HG02973 (cell line): Measurements from ENCODE around the gene WFS1.

Experiments
- ATAC-seq: cut with Tn5 transposase; IDR thresholded peaks from one replicate; pipeline ENCODE4 v1.9.1; 2021; ENCODE audit warnings: moderate library complexity; ENCODE audit not compliant: unreplicated experiment

Gene WFS1

DNA sequence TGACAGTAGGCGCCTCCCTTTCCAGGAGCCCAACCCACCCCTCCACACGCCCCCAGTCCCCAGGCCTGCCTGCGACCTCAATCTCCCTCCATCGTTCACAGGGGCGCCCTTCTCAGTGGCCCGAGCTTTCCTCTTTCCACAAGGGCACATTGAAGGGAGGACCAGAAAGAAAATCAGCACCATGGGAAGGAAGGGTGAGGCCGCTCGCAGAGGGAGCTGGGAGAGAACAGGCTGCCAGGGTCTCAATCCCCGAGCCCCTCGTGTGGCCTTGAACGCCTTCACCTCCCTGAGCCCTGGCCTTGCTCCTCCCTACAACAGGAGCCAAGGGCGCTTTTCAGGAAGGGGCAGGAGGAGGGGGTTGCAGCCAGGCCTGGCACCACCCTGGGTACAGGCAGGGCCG lies 66.5 kb downstream of the WFS1 start:
- no peak for ATAC-seq

DNA sequence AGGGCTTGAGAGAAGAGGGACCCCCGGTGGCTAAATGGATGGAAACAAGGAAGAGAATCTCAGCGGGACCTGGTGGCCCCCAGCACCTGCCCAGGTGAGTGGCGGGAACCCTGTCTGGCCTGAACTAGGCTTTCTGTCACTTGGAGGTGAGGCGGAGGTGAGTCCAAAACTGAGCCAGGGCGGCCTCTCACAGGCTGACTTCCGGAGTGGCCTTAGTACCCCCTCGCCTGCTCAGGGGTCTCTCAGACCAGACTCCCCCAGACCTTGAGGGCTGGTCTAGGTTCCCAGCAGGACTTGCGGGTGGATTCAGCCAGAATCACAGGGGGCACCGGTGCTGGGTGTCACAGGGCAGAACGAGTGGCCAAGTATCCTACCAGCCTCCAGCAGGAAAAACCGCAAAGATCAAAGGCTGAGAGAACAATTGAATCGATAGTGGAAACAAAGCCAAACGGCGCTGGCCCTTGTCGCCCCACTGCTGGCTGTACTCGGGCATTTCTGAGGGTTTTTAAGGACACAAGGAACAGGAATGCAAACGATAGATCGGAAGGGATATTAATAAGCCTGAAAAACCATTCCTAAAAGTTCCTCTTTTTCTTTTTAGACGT lies 67.8 kb downstream of the WFS1 start:
- ATAC-seq, result no peak

DNA sequence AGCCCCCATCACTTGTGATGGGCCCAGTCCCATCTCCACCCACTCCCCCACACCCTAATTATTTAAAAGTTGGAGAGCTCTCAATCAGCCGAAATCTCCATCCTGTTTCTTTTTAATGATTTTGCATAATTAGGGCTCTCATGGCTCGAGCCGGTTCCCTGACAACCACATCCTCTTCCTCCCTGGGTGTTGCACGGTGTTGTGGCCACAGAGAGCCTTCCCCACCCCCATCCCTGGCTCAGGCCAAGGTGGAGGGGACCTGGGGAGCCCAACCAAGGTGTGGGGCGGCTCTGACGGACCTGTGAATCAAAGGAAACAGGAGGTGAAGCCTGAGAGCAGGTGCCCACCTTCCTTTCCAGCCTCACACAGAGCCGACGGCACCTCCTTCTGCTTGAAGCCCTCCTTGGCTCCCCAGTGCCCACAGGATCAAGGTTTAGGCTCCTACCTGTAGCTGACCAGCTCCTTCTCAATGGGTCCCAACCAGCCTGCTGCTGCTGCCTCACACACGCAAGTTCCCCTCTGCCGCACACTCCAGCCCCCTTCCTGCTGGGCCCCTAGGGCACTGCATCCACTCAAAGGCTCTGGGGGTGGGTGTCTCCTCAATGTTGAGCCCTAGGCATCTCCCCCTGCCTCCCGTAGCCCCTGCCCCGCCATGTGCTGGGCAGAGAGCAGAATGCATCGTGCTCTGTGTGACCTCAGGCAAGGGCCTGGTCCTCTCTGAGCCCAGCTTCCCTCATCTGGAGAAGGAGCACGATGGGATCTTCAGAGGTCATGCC lies 68.7 kb downstream of the WFS1 start:
- no peak for ATAC-seq

- no peak for ATAC-seq
Measured at GRCh38 chr4:6338951-6339817, 69.5 kb downstream of the WFS1 start.

- no peak for ATAC-seq
Measured at GRCh38 chr4:6339818-6340445, 70.3 kb downstream of the WFS1 start.

DNA sequence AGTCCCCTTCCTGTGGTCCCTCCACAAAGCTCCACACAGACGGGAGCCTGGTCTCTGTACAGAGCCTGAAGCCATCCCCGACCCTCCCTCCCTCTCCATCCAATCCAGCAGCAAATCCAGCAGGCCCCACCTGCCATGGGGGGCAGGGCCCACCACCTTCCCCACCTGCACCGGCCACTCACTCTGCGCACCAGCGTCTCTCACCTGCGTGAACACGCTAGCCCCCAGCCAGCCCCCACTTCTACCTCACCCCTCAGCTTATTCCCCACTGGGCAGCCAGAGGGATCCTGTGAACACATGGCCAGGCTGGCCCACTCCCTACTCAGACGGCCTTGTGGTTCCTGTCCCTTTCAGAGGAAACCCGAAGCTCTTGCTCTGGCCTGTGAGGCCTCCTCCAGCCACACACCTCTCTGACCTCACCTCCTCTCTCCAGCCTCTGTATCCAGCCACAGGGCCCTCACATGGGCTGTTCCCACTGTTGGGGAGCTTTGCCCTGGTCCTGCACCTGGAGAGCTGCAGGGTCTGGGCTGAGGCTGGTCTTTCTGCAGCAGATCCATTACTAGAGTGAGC lies 70.9 kb downstream of the WFS1 start:
- no peak for ATAC-seq

GRCh38 chr4:6341696-6342095 lies 72.0 kb downstream of the WFS1 start:
- no peak for ATAC-seq

GRCh38 chr4:6342530-6343293 lies 73.1 kb downstream of the WFS1 start:
- no peak for ATAC-seq

DNA sequence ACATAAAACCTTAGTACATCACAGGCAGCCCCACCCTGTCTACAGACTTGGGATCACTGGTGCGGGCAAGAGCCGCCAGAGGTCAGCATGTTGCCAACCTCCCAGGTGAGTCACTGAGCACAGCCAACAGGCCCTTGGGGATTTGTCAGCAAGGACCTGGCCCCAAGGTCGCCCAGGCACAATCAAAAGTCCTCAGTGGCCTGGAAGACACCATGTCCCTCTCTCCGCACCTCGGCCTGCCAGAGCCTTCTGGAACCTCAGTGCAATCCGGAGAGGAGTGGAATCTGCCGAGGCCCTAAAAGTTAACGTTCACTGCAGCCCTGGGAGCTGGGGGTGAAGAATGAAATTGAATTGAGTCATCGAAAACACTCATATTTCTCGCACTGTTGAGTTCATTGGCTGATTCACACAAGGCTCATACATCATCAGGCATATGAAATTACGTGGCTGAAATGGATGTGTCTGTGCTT lies 74.3 kb downstream of the WFS1 start:
- ATAC-seq, result no peak

DNA sequence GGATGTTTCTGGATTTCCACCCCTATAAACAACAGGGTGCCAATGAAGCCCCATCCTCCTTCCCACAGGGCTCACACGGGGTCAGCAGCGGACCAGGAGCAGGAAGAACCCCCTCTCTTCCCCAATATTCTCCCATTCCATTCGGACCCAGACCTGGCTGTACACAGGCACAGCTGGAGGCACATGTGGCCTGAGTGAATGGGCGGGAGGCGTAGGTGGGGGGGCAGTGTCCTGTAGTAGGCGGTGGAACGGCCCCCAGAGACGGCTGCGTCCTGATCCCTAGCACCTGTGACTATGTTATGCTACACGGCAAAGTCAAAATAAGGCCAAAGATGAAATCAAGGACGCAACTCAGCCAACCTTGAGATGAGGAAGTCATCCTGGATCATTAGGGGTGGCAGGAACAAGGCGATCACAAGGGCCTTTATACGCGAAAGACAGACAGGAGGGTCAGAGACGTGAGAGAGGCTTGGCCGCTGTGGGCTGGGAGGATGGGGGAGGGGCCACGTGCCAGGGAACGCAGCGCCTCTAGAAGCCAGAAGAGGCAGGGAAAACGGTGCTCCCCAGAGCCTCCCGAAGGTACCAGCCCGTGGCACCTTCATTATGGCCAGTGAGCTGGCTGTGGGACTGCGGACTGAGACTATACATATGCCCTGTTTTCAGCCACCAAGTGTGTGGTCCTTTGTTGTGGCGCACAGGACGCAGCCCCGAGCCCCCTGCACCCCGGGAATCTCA lies 75.6 kb downstream of the WFS1 start:
- no peak for ATAC-seq

- no peak for ATAC-seq
Measured at GRCh38 chr4:6345866-6346265, 76.2 kb downstream of the WFS1 start.

DNA sequence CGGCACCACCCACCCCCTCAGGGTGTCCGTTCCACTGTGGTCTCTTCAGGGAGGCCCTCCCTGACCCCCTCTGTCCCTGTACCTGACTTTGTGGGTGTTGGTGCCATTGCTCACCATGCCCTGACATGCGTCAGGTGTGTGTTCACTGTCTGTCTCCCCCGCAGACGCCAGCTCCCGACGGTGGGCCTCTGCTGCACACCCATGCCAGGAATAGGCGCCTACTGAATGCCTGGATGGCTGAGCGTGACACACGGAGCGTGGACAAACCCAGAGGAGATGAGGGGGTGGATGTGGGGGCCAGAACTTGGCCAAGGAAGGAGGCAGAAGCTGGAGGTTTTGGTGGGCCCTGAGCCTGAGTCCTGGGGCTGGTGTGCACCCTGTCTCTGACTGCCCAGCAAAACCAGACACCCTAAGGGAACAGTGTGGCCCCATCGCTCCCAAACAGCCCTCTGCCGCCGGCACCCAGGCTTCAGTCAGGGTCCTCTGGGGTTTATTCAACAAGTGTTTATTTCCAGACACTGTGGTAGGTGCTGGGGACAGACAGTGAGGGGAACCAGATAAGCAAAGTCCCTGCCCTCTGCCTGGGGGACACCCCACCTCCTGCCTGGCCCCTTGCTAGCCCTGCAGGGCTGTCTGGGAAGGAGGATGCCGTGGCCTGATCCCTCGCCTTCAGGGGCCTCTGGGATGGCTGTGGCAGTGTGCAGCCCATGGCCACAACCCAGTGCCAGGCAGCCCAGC lies 76.9 kb downstream of the WFS1 start:
- no peak for ATAC-seq

- no peak for ATAC-seq
Measured at GRCh38 chr4:6347511-6348045, 77.9 kb downstream of the WFS1 start.

- ATAC-seq, result no peak
Measured at GRCh38 chr4:6348408-6348807, 78.8 kb downstream of the WFS1 start.

DNA sequence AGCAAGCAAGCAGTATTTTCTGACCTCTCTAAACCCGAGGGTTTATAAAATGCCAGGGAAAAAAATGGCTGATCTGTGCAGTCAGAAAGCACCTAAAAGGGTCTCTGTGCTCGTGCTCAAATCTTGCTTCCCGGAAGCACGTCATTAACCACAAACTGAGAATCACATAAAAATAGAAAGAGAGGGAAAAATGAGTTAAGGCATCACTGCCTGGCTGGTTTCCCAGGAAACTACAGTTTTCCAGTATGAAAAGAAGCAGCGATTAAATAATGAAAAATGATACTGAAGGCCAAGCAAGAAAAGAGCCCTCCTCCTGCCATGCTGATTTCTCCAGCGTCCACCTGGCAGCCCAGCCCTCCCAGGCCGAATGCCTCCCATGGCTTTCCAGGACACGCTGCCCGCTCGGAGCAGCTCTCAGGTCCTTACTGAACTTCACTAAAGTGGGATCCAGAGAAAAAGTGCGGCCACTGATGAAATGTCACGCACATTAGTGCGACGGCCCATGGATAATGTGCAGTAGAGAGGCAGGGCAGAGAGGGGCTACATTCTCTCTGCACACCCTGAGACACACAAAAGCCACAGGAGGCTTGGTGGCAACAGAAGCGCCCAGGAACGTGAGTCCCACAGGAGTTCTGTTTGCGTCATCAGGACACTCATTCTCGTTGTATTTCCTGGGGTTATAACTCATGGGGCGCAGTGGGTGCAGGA lies 80.4 kb downstream of the WFS1 start:
- no peak for ATAC-seq

- ATAC-seq, result no peak
Measured at GRCh38 chr4:6350646-6351045, 81.0 kb downstream of the WFS1 start.

DNA sequence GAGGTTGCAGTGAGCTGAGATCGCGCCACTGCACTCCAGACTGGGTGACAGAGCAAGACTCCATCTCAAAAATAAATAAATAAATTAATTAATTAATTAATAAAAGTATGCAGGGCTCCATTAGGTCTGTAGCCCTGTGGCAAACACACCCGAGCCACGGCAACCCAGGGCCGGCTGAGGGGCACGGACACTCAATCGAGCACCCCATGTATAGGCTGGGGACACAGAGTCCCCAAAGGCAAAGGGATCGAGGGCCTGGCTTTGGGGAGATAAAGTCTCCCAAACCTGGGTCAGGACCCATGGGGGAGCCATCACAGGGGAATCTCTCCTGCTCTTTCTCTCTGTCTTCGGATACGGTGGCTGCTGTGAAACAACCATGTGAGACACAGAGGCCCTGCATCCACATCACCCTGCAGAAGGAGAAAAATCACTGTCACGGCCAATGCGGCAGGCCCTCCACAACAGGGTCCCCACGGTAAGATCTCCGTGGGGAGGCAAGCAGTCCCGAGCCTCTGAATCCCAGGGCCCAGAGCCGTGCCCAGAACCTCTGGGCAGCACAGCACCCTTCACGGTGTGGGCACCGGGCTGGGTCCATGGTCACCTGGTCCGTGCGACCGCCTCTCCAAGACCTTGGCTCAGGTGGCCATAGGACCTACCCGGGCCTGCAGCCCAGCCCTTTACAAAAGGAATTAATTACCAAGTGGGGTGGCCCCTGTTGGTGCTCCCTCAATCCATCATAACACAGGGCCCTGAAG lies 81.8 kb downstream of the WFS1 start:
- no peak for ATAC-seq
